GM12892 (cell line): Measurements from ENCODE around the gene TTLL5.

ENCODE experiments used
- DNase-seq: peaks from one replicate; pipeline ENCODE4 v3.0.0; 2011; ENCODE audit not compliant: insufficient read length
- FAIRE-seq: peaks from 2 replicates; lab custom pipeline; 2011; peaks lifted over from hg19 to GRCh38; lab: Jason Lieb, UNC
- POLR2A ChIP-seq: IDR thresholded peaks from 2 replicates; pipeline ENCODE4 v1.6.1; 2011; ENCODE audit warnings: low read depth, low read length, control low read depth
- POLR2AphosphoS5 ChIP-seq: IDR thresholded peaks from 2 replicates; pipeline ENCODE4 v1.6.1; 2011; ENCODE audit warnings: low read depth, low read length, control low read depth
- TAF1 ChIP-seq: IDR thresholded peaks from 2 replicates; pipeline ENCODE4 v1.6.1; 2011; ENCODE audit warnings: low read depth, mild to moderate bottlenecking, control low read depth, low read length, borderline replicate concordance

Gene TTLL5

DNA sequence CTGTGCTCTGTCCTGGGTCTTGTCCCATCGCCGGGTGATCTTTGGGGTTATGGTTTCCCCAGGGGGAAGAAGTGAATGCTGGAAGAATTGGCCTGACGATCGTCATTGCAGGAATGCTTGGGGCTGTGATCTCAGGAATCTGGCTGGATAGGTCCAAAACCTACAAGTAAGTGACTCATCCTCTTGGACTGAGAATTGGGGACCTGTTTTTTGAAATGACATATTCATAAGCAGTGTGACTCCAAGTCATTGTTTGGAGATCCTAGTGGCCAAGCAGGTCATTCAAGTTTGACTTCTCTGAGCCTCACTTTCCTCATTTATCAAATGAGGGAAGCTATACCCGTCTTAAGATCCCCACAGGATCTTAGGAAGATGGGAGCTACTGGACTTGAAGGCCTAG, 26.2 kb upstream of the TTLL5 start:
- FAIRE-seq: peak; percentile 33
- TF ChIP-seq POLR2A (no peak), TAF1 (no peak), POLR2AphosphoS5 (no peak)
- no peak for DNase-seq

DNA sequence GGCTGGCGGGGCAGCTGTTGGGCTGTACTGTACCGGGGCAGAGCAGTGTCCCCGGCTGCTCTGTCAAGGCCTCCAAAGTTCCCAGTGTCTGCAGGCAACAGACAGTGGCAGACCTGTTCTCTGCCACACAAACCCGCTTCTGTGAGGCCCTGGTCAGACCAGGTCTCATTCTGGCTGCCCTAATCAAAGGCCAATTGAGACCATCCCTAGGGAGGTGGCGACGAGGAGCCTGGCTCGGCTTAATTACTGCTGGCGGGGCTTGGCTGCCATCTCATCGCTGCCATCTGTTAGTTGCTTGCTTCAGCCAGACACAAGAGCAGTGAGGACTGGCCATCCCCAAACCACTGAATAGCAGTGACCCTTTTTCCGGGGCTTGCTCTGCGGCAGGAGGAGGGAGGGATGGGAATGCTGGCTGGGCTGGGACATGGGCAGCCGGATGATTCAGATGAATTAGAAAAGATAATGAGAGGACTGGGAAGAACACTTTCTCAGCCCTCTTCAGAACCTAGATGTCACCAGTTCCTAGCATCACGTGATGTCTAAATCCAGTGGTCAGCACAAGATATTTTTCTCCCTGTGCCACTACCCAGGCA, 24.9 kb upstream of the TTLL5 start:
- DNase-seq (no peak), FAIRE-seq (no peak)
- no peak for TF ChIP-seq TAF1
- no peak for TF ChIP-seq POLR2A
- TF ChIP-seq POLR2AphosphoS5: no peak

DNA sequence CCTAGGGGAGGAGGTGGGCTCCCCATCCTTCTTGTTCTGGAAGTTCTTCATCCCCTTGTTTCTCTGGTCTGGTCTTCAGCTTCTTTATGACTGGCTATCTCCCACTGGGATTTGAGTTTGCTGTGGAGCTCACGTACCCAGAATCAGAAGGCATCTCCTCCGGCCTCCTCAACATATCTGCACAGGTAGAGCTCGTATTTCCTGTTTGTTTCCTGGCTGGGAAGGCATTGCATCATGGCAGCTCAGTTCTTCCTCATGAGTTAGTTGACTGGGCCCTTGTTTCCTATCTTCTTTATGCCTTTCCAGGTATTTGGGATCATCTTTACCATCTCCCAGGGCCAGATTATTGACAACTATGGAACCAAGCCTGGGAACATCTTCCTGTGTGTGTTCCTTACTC, 20.2 kb upstream of the TTLL5 start:
- no peak for FAIRE-seq
- TF ChIP-seq TAF1: no peak
- TF ChIP-seq POLR2AphosphoS5: no peak
- no peak for TF ChIP-seq POLR2A
- no peak for DNase-seq

DNA sequence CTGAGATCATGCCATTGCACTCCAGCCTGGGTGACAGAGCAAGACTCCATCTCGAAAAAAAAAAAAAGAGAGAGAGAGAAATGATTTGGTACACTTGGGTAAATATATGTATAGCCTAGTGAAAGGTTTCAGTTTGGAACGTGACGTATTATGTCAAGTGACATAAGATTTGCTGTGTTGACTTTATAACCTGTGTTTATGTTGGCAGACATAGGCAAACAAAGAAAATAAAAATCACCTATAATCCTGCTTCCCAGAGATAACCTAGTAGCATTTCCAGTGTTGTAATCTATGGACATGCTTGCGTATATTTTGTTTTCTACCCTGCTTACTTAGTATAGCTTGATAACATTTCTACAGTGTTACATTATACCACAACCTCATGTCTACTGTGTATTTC, 17.1 kb upstream of the TTLL5 start:
- FAIRE-seq (no peak), DNase-seq (no peak)
- TF ChIP-seq TAF1 (no peak), POLR2AphosphoS5 (no peak), POLR2A (no peak)

DNA sequence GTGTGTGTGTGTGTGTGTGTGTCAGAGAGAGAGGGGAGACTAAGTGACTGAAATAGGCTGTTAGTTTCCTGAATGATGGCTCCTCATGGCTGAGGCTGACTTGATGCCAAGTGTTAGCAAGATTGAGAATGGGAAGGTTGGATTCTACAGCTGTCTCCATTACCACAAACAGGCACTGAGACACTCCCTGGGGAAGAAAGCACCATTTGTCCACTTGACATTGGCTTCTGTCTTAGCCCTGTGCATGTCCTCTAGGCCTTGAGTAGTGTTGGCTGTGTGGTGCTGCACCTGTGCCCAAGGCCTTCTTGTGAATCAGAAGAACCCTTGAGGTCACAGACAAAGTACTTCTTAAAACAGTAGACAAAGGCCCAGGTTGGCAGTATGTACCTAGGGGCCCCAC, 16.0 kb upstream of the TTLL5 start:
- FAIRE-seq (no peak), DNase-seq (no peak)
- TF ChIP-seq TAF1 (no peak), POLR2AphosphoS5 (no peak), POLR2A (no peak)

DNA sequence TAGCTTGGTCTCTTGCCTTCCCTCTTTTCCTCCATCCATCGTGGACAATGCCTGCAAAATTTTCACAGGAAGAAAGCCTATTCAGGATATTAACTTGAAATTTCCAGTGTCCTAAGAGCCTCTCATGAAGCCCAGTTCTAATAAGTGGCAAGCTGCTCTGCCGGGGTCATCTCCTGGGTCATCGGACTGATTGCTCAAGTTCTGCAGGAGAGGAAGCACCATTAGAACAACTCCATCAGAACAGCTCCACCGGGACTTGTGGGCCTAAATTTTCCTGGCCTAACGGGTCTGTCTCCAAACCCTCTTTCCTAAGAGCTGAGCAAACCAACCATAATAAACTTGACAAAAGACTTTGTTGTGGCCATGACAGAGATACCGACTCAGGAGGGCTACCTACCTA, 14.3 kb upstream of the TTLL5 start:
- FAIRE-seq: no peak
- TF ChIP-seq POLR2A (no peak), POLR2AphosphoS5 (no peak), TAF1 (no peak)
- no peak for DNase-seq

DNA sequence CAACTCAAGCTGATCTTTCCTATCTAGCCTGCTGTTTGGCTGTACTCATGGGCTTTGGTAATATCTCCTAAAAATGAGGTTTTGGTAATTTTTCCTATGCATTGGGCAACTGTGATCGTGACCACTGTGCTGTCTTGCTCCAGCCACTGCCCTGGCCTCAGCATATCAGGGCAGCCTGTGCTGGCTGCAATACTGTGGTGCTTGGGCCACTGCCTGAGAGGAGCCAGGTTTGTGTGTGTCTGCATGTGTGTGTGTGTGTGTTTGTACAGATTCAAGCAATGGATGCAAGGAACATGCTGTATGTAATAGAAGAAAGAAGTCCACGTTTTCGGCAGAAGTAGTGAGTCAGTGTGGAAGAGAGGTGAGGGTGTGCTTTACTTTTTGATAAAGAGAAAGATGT, 13.4 kb upstream of the TTLL5 start:
- no peak for TF ChIP-seq TAF1
- TF ChIP-seq POLR2A: no peak
- TF ChIP-seq POLR2AphosphoS5: no peak
- DNase-seq (no peak), FAIRE-seq (no peak)

DNA sequence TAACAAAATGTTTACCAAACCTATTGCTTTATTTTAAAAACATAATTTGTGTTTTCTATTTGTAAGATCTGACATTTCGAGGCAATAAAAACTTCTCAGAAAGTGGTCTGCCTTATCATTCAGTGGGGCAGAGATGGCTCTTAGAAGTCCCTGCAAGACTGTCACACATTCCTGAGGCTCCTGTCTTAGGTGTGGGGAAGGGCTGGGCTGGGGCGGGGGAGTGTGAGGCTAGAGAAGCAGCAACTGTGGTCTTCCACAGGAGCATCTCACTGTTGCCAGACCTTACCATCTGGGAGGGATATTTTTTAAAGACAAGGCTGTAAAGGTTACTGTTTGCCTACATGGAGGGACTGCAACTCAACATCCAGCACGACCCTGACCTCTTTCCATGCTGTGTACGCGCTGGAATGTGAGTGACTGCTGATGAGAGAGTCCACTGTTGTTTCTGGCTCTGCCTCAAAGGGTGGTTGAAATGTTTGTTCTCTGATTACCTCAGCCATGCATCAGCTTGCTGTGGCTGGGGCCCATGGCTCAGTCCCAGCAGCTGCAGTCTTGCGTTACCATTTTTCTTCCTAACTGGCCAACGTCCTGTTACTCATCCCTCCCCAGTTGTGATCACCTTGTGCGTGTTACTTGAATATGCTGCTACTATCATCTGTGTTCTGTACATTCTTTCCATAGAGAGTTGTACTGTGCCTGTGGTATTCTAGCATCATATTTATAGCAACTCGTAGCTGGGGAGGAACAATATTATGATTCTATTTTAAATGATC, 12.8 kb upstream of the TTLL5 start:
- no peak for TF ChIP-seq TAF1
- no peak for TF ChIP-seq POLR2AphosphoS5
- no peak for TF ChIP-seq POLR2A
- no peak for FAIRE-seq
- DNase-seq: no peak

DNA sequence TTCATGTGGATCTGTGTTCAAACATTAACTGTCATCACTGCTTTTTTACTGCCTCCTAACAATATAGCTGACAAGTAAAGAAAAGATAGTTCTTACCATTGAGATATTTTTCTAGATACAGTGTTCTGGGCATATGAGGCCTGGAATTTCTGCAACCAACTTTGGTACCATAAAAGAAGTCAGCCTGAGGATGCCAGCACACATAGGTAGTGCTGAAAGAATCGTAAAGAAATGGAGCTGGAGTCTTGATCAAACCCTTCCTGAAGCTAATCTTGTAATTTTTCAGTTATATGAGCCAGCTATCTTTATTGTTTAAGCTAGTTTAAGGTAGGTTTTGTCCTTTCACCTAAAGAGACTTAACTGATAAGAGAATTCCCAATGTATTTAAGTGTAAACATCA, 11.7 kb upstream of the TTLL5 start:
- FAIRE-seq: no peak
- no peak for TF ChIP-seq POLR2AphosphoS5
- no peak for TF ChIP-seq TAF1
- no peak for TF ChIP-seq POLR2A

DNA sequence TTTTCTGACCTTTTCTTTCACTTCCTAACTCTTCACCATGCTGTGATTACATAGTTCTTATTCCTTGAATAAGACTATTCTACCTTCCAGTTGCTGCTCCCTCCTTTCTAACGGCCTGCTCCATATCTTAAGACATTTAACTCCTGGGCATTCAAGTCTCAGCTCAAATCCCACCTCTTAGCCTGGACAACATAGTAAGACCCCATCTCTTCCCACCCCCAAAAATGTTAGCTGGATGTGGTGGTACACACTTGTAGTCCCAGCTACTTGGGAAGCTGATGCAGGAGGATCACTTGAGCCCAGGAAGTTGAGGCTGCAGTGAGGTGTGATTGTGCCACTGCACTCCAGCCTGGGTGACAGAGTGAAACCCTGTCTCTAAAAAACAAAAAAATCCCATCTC, 11.3 kb upstream of the TTLL5 start:
- no peak for FAIRE-seq

More for the DNA sequence above, 11.7 kb upstream of the TTLL5 start:
- DNase-seq: no peak

DNA sequence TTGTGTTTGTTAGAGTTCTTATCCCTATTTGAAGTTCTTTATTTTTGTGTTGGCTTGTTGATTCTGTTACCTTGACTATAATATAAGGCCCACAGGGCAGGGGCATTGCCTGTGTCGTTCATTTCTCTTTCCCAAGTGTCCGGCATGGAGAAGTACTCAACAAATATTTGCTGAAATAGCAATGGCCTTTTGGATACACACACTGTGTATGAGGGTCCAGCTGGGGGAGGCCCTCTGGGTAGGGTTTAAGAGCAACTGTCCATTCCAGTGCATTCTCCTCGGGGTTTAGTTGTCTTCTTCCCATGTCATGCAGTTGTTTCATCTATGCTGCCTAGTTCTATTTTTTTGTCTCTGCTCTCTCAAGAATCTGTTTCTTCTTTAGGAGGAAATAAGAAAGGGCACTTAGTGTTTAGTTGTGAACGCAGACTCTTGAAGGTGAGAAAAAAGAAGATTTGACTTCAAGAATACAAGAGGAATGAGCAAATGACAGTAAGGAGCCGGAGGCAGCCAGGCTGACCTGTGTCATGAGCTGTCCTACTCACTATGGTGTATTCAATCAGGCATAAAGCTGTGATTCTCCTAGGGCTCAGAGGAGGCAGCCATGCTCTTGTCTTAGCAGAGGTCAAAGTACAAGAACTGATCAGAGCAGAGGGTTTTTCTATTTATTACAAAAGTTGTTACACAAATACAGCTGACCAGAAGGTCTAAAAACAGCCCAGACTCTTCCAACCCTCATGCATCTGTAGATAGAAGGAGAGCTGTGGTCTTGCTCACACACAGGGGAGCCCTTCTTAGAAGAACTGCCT, 10.6 kb upstream of the TTLL5 start:
- TF ChIP-seq POLR2A: no peak
- TF ChIP-seq TAF1: no peak
- TF ChIP-seq POLR2AphosphoS5: no peak
- DNase-seq (no peak), FAIRE-seq (no peak)

More for the DNA sequence above, 11.3 kb upstream of the TTLL5 start:
- DNase-seq: no peak
- TF ChIP-seq TAF1 (no peak), POLR2A (no peak), POLR2AphosphoS5 (no peak)

DNA sequence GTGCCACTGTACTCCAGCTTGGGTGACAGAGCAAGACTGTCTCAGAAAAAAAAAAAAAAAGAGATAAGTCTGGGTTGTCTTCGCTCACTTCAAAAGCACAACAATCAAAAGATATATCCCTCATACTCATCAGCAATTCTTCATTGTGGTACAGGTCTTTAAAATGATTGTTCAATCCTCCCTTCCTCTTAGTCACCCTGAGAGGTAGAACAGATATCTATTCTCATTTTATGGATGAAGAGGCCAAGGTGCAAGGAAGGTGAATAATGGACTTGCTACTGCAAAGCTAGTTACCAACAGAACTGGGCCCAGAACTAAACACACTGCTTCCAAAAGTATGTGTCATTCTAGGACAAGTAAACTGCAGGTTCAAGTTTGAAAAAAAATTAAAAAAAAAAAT, 7.5 kb upstream of the TTLL5 start:
- DNase-seq: no peak
- TF ChIP-seq POLR2AphosphoS5: no peak
- no peak for TF ChIP-seq TAF1
- no peak for TF ChIP-seq POLR2A
- no peak for FAIRE-seq
